ENCODE results near the gene DENND6B. TPM values are rescaled to one million over a fixed set of nuclear protein-coding genes. Genes with fewer than 3 reads are reported as not detected.

DENND6B gene
- total RNA-seq, 4 donors from 2014 or later, result 5.4 to 14.9 (median 6.3) TPM

- no peak for DNase-seq
- Histone ChIP-seq H3K9me3 (no peaks in the 10 kb centered on the region), H3K36me3 (no peaks in the 10 kb centered on the region), H3K27me3 (peaks cover 0 to 15% of the 10 kb centered on the region in 2 donors), H3K4me3 (no peak overlapping the region), H3K4me1 (peaks cover 0 to 32% (median 17%) of the 10 kb centered on the region in 4 donors), H3K27ac (no peak overlapping the region)
- TF ChIP-seq POLR2A (IDR thresholded peaks at IDR 0.05) (no peak), CTCF (IDR thresholded peaks at IDR 0.05) (no peak)
Observed at GRCh38 chr22:50262973-50263617, 63.7 kb downstream of the DENND6B start.

- DNase-seq, result no peak
- Histone ChIP-seq H3K9me3 (no peaks in the 10 kb centered on the region), H3K4me1 (peaks cover 0 to 26% (median 12%) of the 10 kb centered on the region in 4 donors), H3K27me3 (peaks cover 0 to 15% of the 10 kb centered on the region in 2 donors), H3K4me3 (no peak overlapping the region), H3K36me3 (no peaks in the 10 kb centered on the region), H3K27ac (no peak overlapping the region)
- TF ChIP-seq POLR2A (IDR thresholded peaks at IDR 0.05) (no peak), CTCF (IDR thresholded peaks at IDR 0.05) (no peak)
Observed at GRCh38 chr22:50262460-50262911, 64.3 kb downstream of the DENND6B start.

GRCh38 chr22:50261615-50262459, 65.0 kb downstream of the DENND6B start, which contains the start of gene MAPK12:
Gene MAPK12, minus strand, starts transcription at chr22:50261683. Its CDS starts 174 bp downstream, at chr22:50261509.
- Histone ChIP-seq H3K27me3 (peaks cover 0 to 15% of the 10 kb centered on the region in 2 donors), H3K4me3 (peak within 1 kb of the TSS; percentile 20 to 59 (median 51)), H3K27ac (peak within 1 kb of the TSS in 2 of 4 donors; percentile 2 to 52), H3K4me1 (peaks cover 0 to 20% (median 12%) of the 10 kb centered on the region in 4 donors), H3K9me3 (no peaks in the 10 kb centered on the region), H3K36me3 (no peaks in the 10 kb centered on the region)
- DNase-seq, result no peak
- TF ChIP-seq POLR2A (IDR thresholded peaks at IDR 0.05), result no peak
- TF ChIP-seq CTCF (IDR thresholded peaks at IDR 0.05), result no peak

- H3K36me3 ChIP-seq, result no peaks in the 10 kb centered on the region
- peak overlapping the region; percentile 20 to 59 (median 51) for H3K4me3 ChIP-seq
- peak overlapping the region in 1 of 4 donors; percentile 52 for H3K27ac ChIP-seq
- peaks cover 0 to 20% (median 12%) of the 10 kb centered on the region in 4 donors for H3K4me1 ChIP-seq
- H3K27me3 ChIP-seq, result peaks cover 0 to 15% of the 10 kb centered on the region in 2 donors
- no peak for TF ChIP-seq CTCF (IDR thresholded peaks at IDR 0.05)
- no peak for TF ChIP-seq POLR2A (IDR thresholded peaks at IDR 0.05)
- no peaks in the 10 kb centered on the region for H3K9me3 ChIP-seq
- DNase-seq, result no peak
Observed at GRCh38 chr22:50260801-50261614, 65.8 kb downstream of the DENND6B start.

GRCh38 chr22:50260434-50260800, 66.4 kb downstream of the DENND6B start:
- DNase-seq, result no peak
- TF ChIP-seq CTCF (IDR thresholded peaks at IDR 0.05) (no peak), POLR2A (IDR thresholded peaks at IDR 0.05) (no peak)
- Histone ChIP-seq H3K27me3 (peaks cover 0 to 15% of the 10 kb centered on the region in 2 donors), H3K4me3 (peak overlapping the region; percentile 14 to 59 (median 51)), H3K27ac (no peak overlapping the region), H3K4me1 (peaks cover 0 to 20% (median 12%) of the 10 kb centered on the region in 4 donors), H3K36me3 (no peaks in the 10 kb centered on the region), H3K9me3 (no peaks in the 10 kb centered on the region)

All from Peyer's patch (tissue), 4 donors.